Activated T-cell treated with anti-CD3 and anti-CD28 coated beads for 48 hours (primary cell): ENCODE measurements around the gene FOXD1.
"Not testable (repeated sequence)": the region's sequence is repeated elsewhere in the genome, so short reads cannot be mapped to it uniquely, and the experiment has no call there.

Experiments
- DNase-seq: peaks from one replicate; pipeline ENCODE4 v3.0.0-alpha.2; 2020; ENCODE audit warnings: low read depth

The FOXD1 gene

DNA sequence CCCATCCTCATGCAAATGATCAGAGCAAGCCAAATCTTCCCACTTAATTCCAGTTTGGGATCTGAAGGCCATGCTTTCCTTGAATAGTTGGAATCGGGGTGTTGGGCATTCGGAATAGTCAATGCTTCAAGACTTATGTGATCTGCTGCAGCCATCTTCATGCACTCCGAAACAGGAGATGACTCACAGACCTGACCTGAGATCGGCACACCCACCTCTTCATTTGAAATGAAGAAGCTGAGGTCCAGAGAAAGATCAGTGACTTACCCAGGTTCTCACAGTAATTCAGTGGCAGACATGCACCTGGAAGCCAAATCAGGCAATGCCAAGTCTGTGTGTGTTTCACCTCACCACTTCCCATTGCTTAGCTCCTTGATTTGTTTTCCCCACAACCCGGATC lies 33.0 kb downstream of the FOXD1 start:
- DNase-seq = no peak

DNA sequence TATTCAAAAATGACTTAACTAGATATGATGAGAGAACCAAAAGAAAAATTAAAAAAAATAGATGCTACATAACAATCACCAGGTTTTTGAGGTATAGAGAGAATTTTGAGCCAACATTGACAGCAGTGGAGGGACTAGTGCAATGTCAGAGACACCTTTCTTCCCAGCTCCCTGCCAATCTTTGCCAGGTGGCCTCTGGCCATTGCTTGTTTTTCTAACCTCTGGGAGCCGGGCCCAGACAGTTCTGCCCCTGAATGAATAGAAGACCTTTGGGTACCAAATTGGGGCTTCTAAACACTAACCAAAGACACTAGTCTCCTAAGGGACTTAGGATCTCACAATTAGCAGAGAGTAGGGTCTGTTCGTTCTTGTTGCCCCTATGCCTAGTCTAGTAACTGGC lies 33.4 kb downstream of the FOXD1 start:
- no peak for DNase-seq

DNA sequence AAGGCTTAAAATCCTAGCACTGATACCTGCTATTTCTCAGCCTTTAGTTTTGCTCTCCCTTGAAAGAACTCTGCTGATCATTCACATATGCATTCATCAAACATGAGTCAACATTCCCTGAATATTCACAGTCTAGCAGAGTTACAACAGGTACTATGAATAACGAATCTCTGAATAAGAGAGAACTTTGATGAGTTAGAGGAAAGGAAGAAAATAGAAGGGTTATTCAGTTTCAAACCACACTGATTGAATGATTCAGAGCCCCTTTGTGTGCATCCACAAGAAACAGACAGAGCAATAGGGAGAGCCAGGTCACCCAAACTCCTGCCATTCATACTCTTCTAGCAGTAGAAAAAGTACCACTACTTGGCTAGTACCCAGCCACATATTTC lies 36.0 kb downstream of the FOXD1 start:
- no peak for DNase-seq

DNA sequence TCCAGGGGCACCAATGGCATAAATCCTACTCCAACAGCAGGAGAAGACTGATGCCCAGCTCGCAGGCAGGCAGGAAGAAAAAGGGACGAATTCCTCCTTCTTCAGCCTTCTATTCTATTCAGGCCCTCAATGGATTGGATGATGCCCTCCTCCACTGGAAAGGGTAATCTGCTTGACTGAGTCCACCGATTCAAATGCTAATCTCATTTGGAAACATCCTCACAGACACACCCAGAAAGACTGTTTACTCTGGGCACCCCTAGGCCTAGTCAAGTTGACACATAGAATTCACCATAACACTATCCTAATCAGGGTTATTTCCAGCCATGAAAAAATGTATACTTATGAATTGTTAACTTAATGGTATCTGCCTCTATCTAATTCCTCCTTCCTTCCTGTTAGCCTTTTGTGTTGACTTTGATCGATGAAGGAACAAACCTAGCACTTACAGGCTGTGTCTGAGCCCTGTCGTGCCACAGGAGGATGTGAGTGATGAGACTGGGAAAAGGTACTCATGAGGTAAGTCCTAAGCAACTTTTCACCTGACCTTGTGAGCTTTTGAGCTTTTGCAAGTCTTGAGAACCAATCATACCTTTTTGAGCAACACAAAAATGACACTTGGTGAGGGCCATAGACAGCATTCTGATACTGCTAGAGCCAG lies 36.5 kb downstream of the FOXD1 start:
- DNase-seq = no peak

DNA sequence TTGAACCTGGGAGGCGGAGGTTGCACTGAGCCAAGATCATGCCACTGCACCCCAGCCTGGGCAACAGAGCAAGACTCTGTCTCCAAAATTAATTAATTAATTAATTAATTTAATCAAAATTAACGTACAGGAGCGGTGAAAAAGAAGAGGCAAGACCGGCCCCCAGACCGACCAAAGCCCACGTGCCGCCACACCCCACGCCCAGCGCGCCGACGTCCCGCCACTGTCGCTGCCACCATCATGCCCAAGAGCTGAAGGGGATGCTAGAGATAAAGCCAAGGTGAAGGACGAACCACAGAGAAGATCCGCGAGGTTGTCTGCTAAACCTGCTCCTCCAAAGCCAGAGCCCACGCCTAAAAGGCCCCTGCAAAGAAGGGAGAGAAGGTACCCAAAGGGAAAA lies 38.6 kb downstream of the FOXD1 start:
- DNase-seq = not testable (repeated sequence)

GRCh38 chr5:73405691-73406090 lies 42.9 kb downstream of the FOXD1 start:
- no peak for DNase-seq

GRCh38 chr5:73399775-73400174 lies 48.8 kb downstream of the FOXD1 start:
- DNase-seq = no peak
